GM12864 (cell line): ENCODE measurements around the gene AHCYL1.

Source experiments
- DNase-seq: peaks from one replicate; pipeline ENCODE4 v3.0.0-alpha.2; 2011; ENCODE audit warnings: low read depth
- H3K4me3 ChIP-seq: 2 replicates; pipeline ENCODE4 v1.5.1; 2011; ENCODE audit warnings: mild to moderate bottlenecking, low read depth, low read length, control low read depth
- TF ChIP-seq, protein P1 (sequence below): IDR thresholded peaks from 2 replicates; pipeline ENCODE4 v1.5.1; 2011; ENCODE audit warnings: low read depth, mild to moderate bottlenecking, moderate library complexity, low read length, control low read depth, inconsistent platforms; ENCODE audit errors: missing control alignments

AHCYL1 gene

GRCh38 chr1:109974191-109974590 is 10.4 kb upstream of the AHCYL1 start:
- no peak for DNase-seq
- H3K4me3 ChIP-seq, result no peak overlapping the region
- TF ChIP-seq, protein P1, sequence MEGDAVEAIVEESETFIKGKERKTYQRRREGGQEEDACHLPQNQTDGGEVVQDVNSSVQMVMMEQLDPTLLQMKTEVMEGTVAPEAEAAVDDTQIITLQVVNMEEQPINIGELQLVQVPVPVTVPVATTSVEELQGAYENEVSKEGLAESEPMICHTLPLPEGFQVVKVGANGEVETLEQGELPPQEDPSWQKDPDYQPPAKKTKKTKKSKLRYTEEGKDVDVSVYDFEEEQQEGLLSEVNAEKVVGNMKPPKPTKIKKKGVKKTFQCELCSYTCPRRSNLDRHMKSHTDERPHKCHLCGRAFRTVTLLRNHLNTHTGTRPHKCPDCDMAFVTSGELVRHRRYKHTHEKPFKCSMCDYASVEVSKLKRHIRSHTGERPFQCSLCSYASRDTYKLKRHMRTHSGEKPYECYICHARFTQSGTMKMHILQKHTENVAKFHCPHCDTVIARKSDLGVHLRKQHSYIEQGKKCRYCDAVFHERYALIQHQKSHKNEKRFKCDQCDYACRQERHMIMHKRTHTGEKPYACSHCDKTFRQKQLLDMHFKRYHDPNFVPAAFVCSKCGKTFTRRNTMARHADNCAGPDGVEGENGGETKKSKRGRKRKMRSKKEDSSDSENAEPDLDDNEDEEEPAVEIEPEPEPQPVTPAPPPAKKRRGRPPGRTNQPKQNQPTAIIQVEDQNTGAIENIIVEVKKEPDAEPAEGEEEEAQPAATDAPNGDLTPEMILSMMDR, result no peak

- DNase-seq, result no peak
- no peak overlapping the region for H3K4me3 ChIP-seq
Observed at GRCh38 chr1:109975718-109976117, 8.8 kb upstream of the AHCYL1 start.

DNA sequence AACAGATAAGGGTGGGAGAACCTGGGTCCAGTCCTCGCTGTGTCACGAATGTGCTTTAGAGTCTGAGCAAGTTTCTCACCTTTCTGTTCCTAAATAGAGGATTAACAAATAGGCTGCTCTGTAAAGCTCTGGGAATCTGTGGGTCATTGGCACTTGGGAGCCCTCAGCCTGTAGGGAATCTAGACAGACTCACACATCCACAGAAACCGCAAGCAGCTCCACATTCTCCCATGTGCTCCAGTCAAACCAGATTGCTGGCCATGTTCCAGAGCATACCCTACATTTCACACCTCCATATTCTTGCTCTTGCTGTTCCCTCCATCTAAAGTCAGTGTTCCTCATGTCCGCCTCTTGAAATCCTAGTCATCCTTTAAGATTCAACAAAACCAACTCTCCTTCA is 7.8 kb upstream of the AHCYL1 start:
- TF ChIP-seq, protein P1, result no peak
- no peak for DNase-seq

More at GRCh38 chr1:109975718-109976117, 8.8 kb upstream of the AHCYL1 start:
- TF ChIP-seq, protein P1, result no peak

GRCh38 chr1:109977225-109977624 is 7.3 kb upstream of the AHCYL1 start:
- no peak for DNase-seq
- TF ChIP-seq, protein P1, result no peak
- H3K4me3 ChIP-seq, result no peak overlapping the region

More for the DNA sequence above, 7.8 kb upstream of the AHCYL1 start:
- no peak overlapping the region for H3K4me3 ChIP-seq

DNA sequence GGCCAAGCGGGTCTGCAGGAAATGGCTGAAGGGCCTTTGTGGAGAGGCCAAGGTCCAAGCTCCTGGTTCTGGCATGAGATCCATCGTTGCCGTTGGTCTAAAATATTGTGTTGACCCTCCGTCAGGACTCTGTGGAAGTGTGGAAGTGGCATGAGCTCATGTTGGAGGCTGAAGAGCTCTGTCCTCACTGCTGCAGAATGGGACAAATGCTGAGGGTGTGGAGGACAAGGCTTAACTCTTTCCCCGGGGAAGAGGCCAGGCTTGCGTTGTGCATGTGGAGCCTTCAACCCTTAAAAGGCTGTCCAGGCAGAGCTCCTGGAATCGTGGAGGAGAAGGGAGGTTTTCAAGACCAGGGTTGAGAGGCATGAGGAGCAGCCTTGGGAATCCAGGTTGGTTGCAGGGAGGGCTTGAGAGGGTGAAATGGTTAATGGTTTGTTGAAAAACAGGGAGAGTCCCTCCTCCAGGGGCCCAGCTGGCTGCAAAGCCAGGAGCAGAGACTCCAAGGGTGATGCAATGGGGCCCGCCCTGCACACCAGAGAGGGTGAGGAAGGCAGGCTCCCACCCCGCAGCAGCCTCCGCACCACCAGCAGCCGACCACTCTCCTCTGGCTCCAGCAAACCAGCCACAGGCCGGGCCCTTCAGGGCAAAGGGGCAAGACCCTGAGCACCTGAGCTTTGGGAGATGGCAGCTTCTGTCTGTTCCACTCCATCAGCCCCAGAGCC is 6.7 kb upstream of the AHCYL1 start:
- H3K4me3 ChIP-seq, result no peak overlapping the region
- TF ChIP-seq, protein P1, result no peak
- DNase-seq, result no peak

DNA sequence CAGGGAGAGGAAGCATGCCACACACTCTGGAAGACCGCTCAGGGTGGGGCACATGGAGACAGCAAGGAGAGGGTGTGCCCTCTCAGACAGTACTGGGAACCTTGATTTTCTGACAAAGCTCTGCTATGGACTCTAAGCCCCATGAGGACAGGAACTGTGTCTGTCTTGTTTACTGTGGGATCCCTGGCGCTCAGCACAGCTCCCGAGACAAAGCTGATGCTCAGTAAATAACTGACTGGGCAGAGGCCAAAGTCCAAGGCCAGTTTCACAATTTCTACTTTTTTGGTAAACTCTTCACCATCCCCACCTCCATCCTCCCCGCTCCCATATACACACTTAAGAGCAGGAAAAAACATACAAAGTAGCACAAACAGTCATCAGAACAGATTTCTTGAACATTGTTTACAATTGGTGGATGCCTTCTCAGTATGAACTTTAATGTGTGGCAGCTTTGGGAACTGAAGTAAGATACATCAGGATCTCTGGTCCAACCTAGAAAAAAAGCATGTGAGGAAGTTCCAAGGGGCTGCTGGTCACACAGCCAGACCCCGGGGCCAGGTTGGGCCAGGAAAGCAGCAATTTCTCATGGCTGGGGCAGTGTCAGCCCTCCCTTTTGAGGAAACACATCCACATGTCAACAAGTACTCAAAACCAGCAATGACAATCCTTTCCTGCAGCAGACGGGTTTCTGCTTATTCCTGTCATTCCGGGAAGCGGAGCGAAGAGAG is 5.6 kb upstream of the AHCYL1 start:
- TF ChIP-seq, protein P1, result no peak
- no peak for DNase-seq
- no peak overlapping the region for H3K4me3 ChIP-seq
